ENCODE results near the gene GOLPH3. TPM values are rescaled to one million over a fixed set of nuclear protein-coding genes. Genes with fewer than 3 reads are reported as not detected.

Gene GOLPH3
- polyA plus RNA-seq, 1 donor (not counting 4 experiments of a cell fraction or from before 2014, with no cell fraction given) = 42.0 TPM

GRCh38 chr5:32182463-32183063 is 8.4 kb upstream of the GOLPH3 start:
- Histone ChIP-seq H3K27me3 (ENCODE audit: control insufficient read depth, extremely low read depth, insufficient read depth, low read length) (no peaks in the 10 kb centered on the region), H4K20me1 (ENCODE audit: control insufficient read depth, extremely low read depth, insufficient read depth, low read length) (no peaks in the 10 kb centered on the region), H2AFZ (ENCODE audit: control insufficient read depth, low read length) (no peak overlapping the region), H3K9ac (ENCODE audit: control insufficient read depth, extremely low read depth, insufficient read depth, low read length) (no peak overlapping the region), H3K4me2 (ENCODE audit: control insufficient read depth, extremely low read depth, insufficient read depth, low read depth, low read length) (no peak overlapping the region), H3K9me1 (ENCODE audit: control insufficient read depth, extremely low read depth, insufficient read depth, low read length) (no peaks in the 10 kb centered on the region), H3K27ac (ENCODE audit: control insufficient read depth, insufficient read depth, low read length) (no peak overlapping the region), H3K9me3 (ENCODE audit: control insufficient read depth, low read depth, low read length) (no peaks in the 10 kb centered on the region), H3K4me1 (ENCODE audit: control insufficient read depth, extremely low read depth, insufficient read depth, low read length) (no peaks in the 10 kb centered on the region), H3K4me3 (ENCODE audit: control insufficient read depth in 2 of 3, extremely low read depth in 1 of 3, insufficient read depth in 2 of 3, low read depth in 1 of 3, low read length in 3 of 3) (no peak overlapping the region), H3K79me2 (ENCODE audit: control insufficient read depth, insufficient read depth, low read length) (no peaks in the 10 kb centered on the region), H3K36me3 (ENCODE audit: control insufficient read depth in 2 of 2, extremely low read depth in 1 of 2, insufficient read depth in 2 of 2, low read length in 2 of 2) (no peaks in the 10 kb centered on the region)
- FAIRE-seq = no peak
- no peak for DNase-seq (ENCODE audit: low read depth, low spot score)
- TF ChIP-seq EZH2 (IDR thresholded peaks at IDR 0.05; ENCODE audit: low read length) = no peak
- TF ChIP-seq CTCF (optimal IDR thresholded peaks at IDR 0.05 in 1 of 3, IDR thresholded peaks at IDR 0.05 in 1 of 3, conservative IDR thresholded peaks at IDR 0.05 in 1 of 3; ENCODE audit: extremely low read depth in 1 of 3, insufficient read depth in 2 of 3, low read length in 3 of 3) = no peak
- dilution Hi-C loops (cut with MboI; ENCODE audit: extremely low pct_ligation_motif_present, low sequenced_read_pairs) = no loop called here

GRCh38 chr5:32173267-32174010 is 680 bp downstream of the GOLPH3 start:
- dilution Hi-C loops (cut with MboI; ENCODE audit: extremely low pct_ligation_motif_present, low sequenced_read_pairs) = no loop called here
- Histone ChIP-seq H3K4me3 (ENCODE audit: control insufficient read depth in 2 of 3, extremely low read depth in 1 of 3, insufficient read depth in 2 of 3, low read depth in 1 of 3, low read length in 3 of 3) (peak overlapping the region; percentile 75 to 97 (median 95)), H3K9ac (ENCODE audit: control insufficient read depth, extremely low read depth, insufficient read depth, low read length) (peak overlapping the region; percentile 94), H3K9me1 (ENCODE audit: control insufficient read depth, extremely low read depth, insufficient read depth, low read length) (no peaks in the 10 kb centered on the region), H3K36me3 (ENCODE audit: control insufficient read depth in 2 of 2, extremely low read depth in 1 of 2, insufficient read depth in 2 of 2, low read length in 2 of 2) (peaks cover 4 to 12% of the 10 kb centered on the region in 2 experiments), H3K79me2 (ENCODE audit: control insufficient read depth, insufficient read depth, low read length) (peaks cover 58% of the 10 kb centered on the region), H2AFZ (ENCODE audit: control insufficient read depth, low read length) (peak overlapping the region; percentile 84), H4K20me1 (ENCODE audit: control insufficient read depth, extremely low read depth, insufficient read depth, low read length) (peaks cover 3% of the 10 kb centered on the region), H3K27ac (ENCODE audit: control insufficient read depth, insufficient read depth, low read length) (peak overlapping the region; percentile 78), H3K27me3 (ENCODE audit: control insufficient read depth, extremely low read depth, insufficient read depth, low read length) (no peaks in the 10 kb centered on the region), H3K9me3 (ENCODE audit: control insufficient read depth, low read depth, low read length) (no peaks in the 10 kb centered on the region), H3K4me1 (ENCODE audit: control insufficient read depth, extremely low read depth, insufficient read depth, low read length) (peaks cover 7% of the 10 kb centered on the region), H3K4me2 (ENCODE audit: control insufficient read depth, extremely low read depth, insufficient read depth, low read depth, low read length) (peak overlapping the region; percentile 82)
- FAIRE-seq (no peak), DNase-seq (ENCODE audit: low read depth, low spot score) (no peak)
- TF ChIP-seq EZH2 (IDR thresholded peaks at IDR 0.05; ENCODE audit: low read length) = no peak
- TF ChIP-seq CTCF (optimal IDR thresholded peaks at IDR 0.05 in 1 of 3, IDR thresholded peaks at IDR 0.05 in 1 of 3, conservative IDR thresholded peaks at IDR 0.05 in 1 of 3; ENCODE audit: extremely low read depth in 1 of 3, insufficient read depth in 2 of 3, low read length in 3 of 3) = no peak
